K562 (cell line): ENCODE data around the gene TBC1D12.

Experiments used
- AFF4 ChIP-seq: sonication (generic); formaldehyde crosslinking; IDR thresholded peaks from 2 replicates; pipeline ENCODE4 v1.8.0; 2023; ENCODE audit warnings: mild to moderate bottlenecking, missing genetic modification reagents
- CHD1 ChIP-seq: fragments of 200-600 bp; sonication (generic); IDR thresholded peaks from one replicate; pipeline ENCODE4 v1.6.1; 2012; ENCODE audit warnings: mild to moderate bottlenecking, moderate library complexity, low read length, inconsistent platforms
- CTCF ChIP-seq, 3 experiments: IDR thresholded peaks in 2 of 3; conservative IDR thresholded peaks in 1 of 3; 2 replicates each; pipeline ENCODE4 v1.5.1; 2011 to 2012; ENCODE audit warnings: low read length in 3 of 3, mild to moderate bottlenecking in 3 of 3, control low read depth in 2 of 3, improper control_type of control experiment in 1 of 3, inconsistent platforms in 1 of 3, low read depth in 1 of 3, mixed read lengths in 1 of 3, moderate library complexity in 1 of 3; ENCODE audit not compliant: insufficient read depth in 2 of 3
- FOXA3 ChIP-seq, 2 experiments: fragments of 450-650 bp in 1 of 2; sonication (generic) in 1 of 2; formaldehyde crosslinking; IDR thresholded peaks in 1 of 2; conservative IDR thresholded peaks in 1 of 2; 2 replicates each; pipeline versions ENCODE4 v1.4.0 to v1.8.0; 2020 to 2022; ENCODE audit warnings: mild to moderate bottlenecking in 2 of 2, missing genetic modification reagents in 1 of 2
- POLR2AphosphoS2 ChIP-seq: IDR thresholded peaks from 2 replicates; pipeline ENCODE4 v1.6.1; 2012; ENCODE audit warnings: low read length, improper control_type of control experiment
- RBFOX2 ChIP-seq: fragments of 200-400 bp; formaldehyde crosslinking; IDR thresholded peaks from 2 replicates; pipeline ENCODE4 v1.6.1; 2017; ENCODE audit warnings: low read depth, mild to moderate bottlenecking, low read length, moderate library complexity
- TAF1 ChIP-seq: IDR thresholded peaks from 2 replicates; pipeline ENCODE4 v1.6.1; 2011; ENCODE audit warnings: mild to moderate bottlenecking, low read length, moderate library complexity; ENCODE audit not compliant: insufficient read depth, control insufficient read depth, severe bottlenecking; ENCODE audit errors: extremely low read depth
- USF2 ChIP-seq: sonication (generic); formaldehyde crosslinking; IDR thresholded peaks from 2 replicates; pipeline ENCODE4 v1.5.0; 2020; ENCODE audit warnings: missing genetic modification reagents
- ZNF165 ChIP-seq: fragments of 250-450 bp; sonication (Bioruptor Pico); IDR thresholded peaks from 2 replicates; pipeline ENCODE4 v1.4.0; 2020; ENCODE audit warnings: borderline replicate concordance
- ZNF507 ChIP-seq: conservative IDR thresholded peaks from 2 replicates; pipeline ENCODE4 v1.6.1; 2017; ENCODE audit warnings: missing genetic modification characterization, missing compliant biosample characterization

GRCh38 chr10:94424714-94425337 is 22.5 kb downstream of the TBC1D12 start:
- TF ChIP-seq FOXA3 (CRISPR knock-in tag; conservative IDR thresholded peaks at IDR 0.05 in 1 of 2, IDR thresholded peaks at IDR 0.05 in 1 of 2) (no peak), CHD1 (no peak), AFF4 (CRISPR knock-in tag) (no peak), TAF1 (no peak), ZNF507 (tag) (no peak), POLR2AphosphoS2 (no peak), RBFOX2 (no peak), USF2 (CRISPR knock-in tag) (no peak), CTCF (IDR thresholded peaks at IDR 0.05 in 2 of 3, conservative IDR thresholded peaks at IDR 0.05 in 1 of 3; ENCODE audit: insufficient read depth in 2 of 3, low read depth in 1 of 3, low read length in 3 of 3) (no peak), ZNF165 (no peak)
